ENCODE data around the gene RFC4. TPM values are rescaled to one million over a fixed set of nuclear protein-coding genes. Genes with fewer than 3 reads are reported as not detected.

Gene RFC4
- total and polyA plus RNA-seq, 2 of the 8 experiments (the other 6 are each of a cell fraction or from before 2014, with no cell fraction given) = 21.8 to 86.9 TPM

GRCh38 chr3:186759231-186759930 is 46.9 kb downstream of the RFC4 start (continued):
- TF ChIP-seq RAD21 (IDR thresholded peaks at IDR 0.05 in 1 of 2, conservative IDR thresholded peaks at IDR 0.05 in 1 of 2; ENCODE audit: low read depth in 2 of 2, low read length in 2 of 2) (no peak), HDAC6 (IDR thresholded peaks at IDR 0.05; ENCODE audit: low read depth, low read length) (no peak), GTF2F1 (IDR thresholded peaks at IDR 0.05; ENCODE audit: borderline replicate concordance, low read depth, low read length) (no peak), POLR2AphosphoS5 (IDR thresholded peaks at IDR 0.05; ENCODE audit: low read depth, low read length) (no peak)

Measured in H1 (cell line).